Activated CD4-positive, alpha-beta T cell treated with anti-CD3 and anti-CD28 coated beads, Interleukin-2, amount 50 U/mL, for 48 hours (primary cell): ENCODE measurements around the gene XRN2.

ENCODE experiments used
- DNase-seq, 2 experiments: peaks; one replicate each; pipeline ENCODE4 v3.0.0-alpha.2; 2020

The XRN2 gene

DNA sequence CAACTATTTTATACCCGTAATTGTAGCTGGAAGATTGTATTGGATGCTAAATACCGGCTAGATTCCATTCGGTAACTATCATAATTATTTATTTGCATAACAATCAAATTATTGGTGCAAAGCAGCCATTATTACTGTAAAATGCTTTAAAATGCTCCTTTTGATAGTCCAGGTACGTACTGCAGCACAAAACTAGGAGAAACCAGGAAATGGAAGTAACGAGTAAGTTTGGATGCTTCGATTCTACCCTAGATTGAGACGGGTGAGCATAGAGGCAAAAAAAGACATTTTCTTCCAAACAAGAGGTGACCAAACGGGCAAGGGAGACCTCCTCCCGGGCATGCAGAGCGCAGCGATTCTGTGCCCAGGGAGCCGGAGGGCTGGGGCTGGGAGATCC lies 469 bp upstream of the XRN2 start:
- no peak for DNase-seq

DNA sequence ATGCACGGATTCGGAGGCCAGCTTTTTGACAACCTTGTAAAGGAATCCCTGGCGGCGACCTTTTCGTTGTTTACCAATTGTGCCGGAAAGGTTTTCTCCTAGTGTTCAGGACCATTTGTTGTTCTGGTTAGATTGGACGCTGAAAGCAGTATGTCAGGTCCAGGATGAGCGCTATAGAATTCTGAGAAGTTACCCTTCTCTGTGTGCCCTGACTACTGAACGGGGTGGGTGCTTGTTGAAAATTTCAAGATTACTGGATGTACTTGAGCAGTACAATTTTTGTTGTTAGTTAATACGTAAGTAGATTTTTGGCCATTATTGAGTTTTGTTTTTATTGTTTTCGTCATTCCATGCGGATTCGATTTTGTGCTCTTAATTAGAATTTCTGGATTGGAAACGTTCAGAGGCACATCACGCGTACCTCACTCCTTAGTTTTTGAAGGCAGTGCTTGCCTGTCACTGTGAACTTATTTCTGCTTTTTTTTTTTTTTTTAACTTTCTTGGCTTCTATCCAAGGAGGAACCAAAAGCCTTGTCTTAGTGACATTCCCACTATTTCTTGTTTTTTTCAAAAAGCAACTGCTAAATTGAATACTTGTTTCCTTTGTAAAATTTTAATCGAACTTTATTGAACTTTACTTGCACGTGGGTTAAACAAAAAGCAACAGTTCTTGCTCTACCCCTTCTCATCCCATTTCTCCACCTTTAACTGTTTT lies 898 bp downstream of the XRN2 start:
- no peak for DNase-seq

DNA sequence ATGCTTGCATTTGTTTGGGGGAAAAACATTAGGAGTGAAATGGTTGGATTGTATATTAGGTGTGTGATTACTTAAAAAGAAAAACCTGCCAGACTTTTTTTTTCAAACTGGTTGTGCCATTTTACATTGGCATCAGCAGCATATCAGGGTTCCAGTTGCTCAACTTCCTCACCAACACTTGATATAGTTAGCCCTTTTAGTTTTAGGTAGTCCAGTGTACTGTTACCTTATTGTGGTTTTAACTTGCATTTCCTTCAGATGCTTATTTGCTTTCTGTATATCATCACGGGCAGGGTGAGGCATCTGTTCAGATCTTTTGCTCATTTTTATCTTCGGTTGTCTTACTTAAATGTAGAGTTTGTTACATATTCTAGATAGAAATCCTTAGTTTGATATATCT lies 5.2 kb downstream of the XRN2 start:
- no peak for DNase-seq

GRCh38 chr20:21309678-21310467 lies 6.7 kb downstream of the XRN2 start:
- DNase-seq, result no peak

GRCh38 chr20:21312813-21313474 lies 9.8 kb downstream of the XRN2 start:
- DNase-seq, result no peak

DNA sequence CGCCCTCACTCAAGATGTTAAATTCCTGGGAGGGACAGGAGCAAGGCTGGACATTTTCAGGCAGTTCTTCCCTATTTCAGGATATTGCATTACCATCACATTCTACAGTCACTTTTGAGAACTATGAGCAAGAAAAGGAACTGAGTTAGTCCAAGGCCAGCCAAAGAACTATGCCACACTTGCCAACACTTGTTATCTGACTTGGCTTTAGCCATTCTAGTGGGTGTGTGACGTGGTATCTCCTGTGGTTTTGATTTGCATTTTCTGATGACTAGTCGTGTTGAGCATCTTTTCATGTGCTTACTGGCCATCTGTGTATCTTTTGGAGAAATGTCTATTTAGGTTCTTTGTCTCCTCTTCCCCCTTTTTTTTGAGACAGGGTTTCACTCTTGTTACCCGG lies 12.0 kb downstream of the XRN2 start:
- peak in 1 of 2 experiments; percentile 33 for DNase-seq

- DNase-seq, result no peak
Measured at GRCh38 chr20:21322083-21322710, 19.1 kb downstream of the XRN2 start.

DNA sequence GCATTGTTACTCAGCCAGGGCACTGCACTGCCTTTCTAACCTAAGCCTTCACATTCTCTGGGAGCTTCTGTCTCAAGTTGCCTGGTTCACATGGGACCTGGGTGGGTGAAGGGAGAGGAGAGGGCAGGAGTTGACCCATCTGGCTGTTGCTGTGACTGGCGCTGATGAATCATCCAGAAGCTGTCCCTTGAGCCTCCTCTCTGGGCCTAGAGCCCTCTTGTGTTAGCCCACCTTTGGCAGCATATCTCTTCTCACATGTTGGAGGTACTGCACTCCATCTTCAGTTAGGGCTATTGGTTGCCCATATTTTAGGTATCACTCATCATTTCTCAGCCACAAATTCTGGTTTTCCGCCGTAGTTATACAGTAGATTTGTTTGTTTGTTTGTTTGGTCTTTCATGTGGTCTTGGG lies 19.8 kb downstream of the XRN2 start:
- no peak for DNase-seq

GRCh38 chr20:21323640-21324039 lies 20.5 kb downstream of the XRN2 start:
- DNase-seq, result no peak

DNA sequence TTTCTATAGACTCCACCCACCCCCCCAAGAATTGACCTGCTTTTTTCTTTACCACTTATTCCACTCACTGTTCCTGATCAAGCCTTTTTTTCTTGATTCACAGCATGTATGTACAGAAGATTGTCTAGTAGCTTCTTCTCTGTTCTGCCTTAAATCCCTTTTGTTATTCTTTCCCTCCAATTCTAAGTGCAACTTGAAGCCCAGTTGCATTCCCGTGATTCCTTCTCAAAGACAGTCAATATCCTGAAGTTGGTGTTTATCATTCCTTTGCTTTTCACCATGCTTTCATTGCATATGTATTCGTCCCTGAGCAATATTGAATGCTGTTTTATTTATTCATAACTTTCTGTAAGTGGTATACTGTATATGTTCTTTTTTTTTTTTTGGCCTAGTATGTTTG lies 21.0 kb downstream of the XRN2 start:
- DNase-seq, result no peak

- DNase-seq, result no peak
Measured at GRCh38 chr20:21325296-21325695, 22.2 kb downstream of the XRN2 start.

GRCh38 chr20:21326700-21327099 lies 23.6 kb downstream of the XRN2 start:
- DNase-seq, result no peak

- no peak for DNase-seq
Measured at GRCh38 chr20:21336455-21337151, 33.5 kb downstream of the XRN2 start.

DNA sequence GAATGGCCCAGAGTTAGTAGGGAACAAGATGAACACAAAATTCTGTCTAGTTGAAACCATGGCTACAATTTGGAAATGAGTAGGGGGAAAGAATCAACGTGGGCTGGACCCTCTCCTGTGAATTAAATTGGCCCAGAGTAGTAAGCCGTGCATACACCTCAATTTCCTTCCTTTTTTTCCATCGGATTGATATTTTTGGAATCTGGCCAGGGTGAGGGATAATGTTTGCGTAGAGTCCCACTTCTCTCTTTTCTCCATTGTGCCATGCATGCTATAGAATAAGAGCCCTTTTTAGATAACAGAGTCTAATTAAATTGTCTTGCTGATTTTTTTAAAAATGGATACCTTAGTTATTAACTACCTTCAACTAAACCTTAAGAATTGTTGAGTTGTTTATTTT lies 35.2 kb downstream of the XRN2 start:
- no peak for DNase-seq

GRCh38 chr20:21339499-21339898 lies 36.4 kb downstream of the XRN2 start:
- no peak for DNase-seq

GRCh38 chr20:21340991-21341697 lies 38.0 kb downstream of the XRN2 start:
- DNase-seq, result no peak

DNA sequence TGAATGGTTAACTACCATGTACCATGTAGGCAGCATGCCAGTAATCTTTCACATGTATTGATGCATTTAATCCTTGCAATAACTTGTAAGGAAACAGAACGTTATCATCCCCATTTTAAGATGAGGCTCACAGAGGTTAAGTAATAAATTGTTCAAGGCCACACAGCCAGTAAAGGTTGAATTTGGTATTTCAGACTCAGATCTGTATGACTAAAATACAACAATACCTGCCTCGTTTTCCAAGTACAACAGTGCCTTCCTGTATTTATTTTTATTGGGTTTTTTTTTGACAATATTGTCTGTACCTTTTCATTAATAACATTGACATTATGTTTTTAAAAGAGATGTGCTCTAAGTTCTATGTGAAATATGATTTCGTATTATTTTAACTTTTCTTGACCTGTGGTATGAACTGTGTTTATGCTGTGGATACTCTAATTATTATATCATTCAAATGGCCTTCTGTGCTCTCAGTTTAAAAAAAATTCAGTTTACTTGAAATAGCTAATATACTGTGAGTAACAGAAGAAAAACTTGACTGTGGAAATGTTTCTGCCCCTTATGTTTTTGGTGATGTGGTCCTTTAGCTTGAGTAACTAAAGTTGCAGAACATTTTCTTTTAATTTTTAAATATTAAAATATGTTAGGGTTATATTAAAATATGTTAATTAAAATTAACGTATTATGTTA lies 39.7 kb downstream of the XRN2 start:
- DNase-seq, result no peak

GRCh38 chr20:21344206-21344900 lies 41.2 kb downstream of the XRN2 start:
- no peak for DNase-seq

DNA sequence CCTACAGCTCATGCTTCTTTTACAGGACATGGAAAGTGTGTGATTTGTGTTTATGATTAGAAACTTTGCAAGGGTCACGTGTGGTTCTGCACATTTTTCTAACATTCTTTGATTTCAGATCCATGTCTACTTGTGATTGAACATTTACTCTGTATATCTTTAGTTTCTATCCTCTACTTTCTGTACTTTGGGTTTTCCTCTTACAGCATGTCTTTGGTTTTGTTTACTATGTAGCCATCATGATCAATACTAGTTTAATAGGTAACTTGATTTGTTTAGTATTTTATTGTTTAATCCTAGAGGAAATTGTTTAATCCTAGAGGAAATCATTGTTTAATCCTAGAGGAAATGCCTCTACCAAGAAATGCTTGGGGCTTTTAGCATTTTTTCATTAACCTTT lies 41.8 kb downstream of the XRN2 start:
- no peak for DNase-seq

GRCh38 chr20:21352703-21353102 lies 49.6 kb downstream of the XRN2 start:
- DNase-seq, result no peak

DNA sequence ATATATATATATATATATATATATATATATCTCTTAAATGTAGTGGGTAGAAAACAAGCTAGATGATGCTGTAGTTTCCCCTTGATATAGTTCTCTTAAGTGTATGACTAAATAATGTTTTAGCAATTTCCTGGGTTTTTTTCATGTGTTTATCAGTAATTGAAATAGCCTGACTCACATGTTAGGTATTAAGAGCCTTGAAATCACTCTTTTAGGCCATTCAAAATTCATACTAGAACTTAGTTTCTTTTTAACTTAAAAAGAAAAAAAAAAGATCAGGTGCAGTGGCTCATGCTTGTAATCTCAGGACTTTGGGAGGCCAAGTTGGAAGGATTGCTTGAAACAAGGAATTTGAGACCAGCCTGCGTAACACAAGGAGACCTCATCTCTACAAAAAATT lies 50.1 kb downstream of the XRN2 start:
- no peak for DNase-seq
